ENCODE data around the gene RAP2A. TPM values are rescaled to one million over a fixed set of nuclear protein-coding genes. Genes with fewer than 3 reads are reported as not detected.

The RAP2A gene
- total RNA-seq, 1 donor: 49.9 TPM

GRCh38 chr13:97492257-97492656, 58.3 kb downstream of the RAP2A start:
- H4K20me1 ChIP-seq (ENCODE audit: insufficient read depth, low read length): no peaks in the 10 kb centered on the region
- no peaks in the 10 kb centered on the region for H3K79me2 ChIP-seq (ENCODE audit: insufficient read depth, low read length)
- H3K4me2 ChIP-seq (ENCODE audit: insufficient read depth, low read length): no peak overlapping the region
- H3K4me1 ChIP-seq (ENCODE audit: insufficient read depth, low read length): no peaks in the 10 kb centered on the region
- H2AFZ ChIP-seq (ENCODE audit: low read length): no peak overlapping the region
- H3K27me3 ChIP-seq (ENCODE audit: insufficient read depth, low read length): no peaks in the 10 kb centered on the region
- H3K4me3 ChIP-seq (ENCODE audit: insufficient read depth, low read length): no peak overlapping the region
- no peaks in the 10 kb centered on the region for H3K36me3 ChIP-seq (ENCODE audit: insufficient read depth, low read length)
- TF ChIP-seq CTCF (IDR thresholded peaks at IDR 0.05; ENCODE audit: extremely low read depth, low read depth, low read length): no peak
- no peak for DNase-seq (ENCODE audit: insufficient read length, low spot score, missing footprints)
- no peak overlapping the region for H3K27ac ChIP-seq (ENCODE audit: low read depth, low read length)
- H3K9me3 ChIP-seq (ENCODE audit: low read depth, low read length): no peaks in the 10 kb centered on the region

GRCh38 chr13:97492684-97493371, 58.9 kb downstream of the RAP2A start:
- Histone ChIP-seq H3K4me2 (ENCODE audit: insufficient read depth, low read length) (no peak overlapping the region), H3K27ac (ENCODE audit: low read depth, low read length) (no peak overlapping the region), H3K4me3 (ENCODE audit: insufficient read depth, low read length) (no peak overlapping the region), H3K36me3 (ENCODE audit: insufficient read depth, low read length) (no peaks in the 10 kb centered on the region), H3K27me3 (ENCODE audit: insufficient read depth, low read length) (no peaks in the 10 kb centered on the region), H3K79me2 (ENCODE audit: insufficient read depth, low read length) (no peaks in the 10 kb centered on the region), H2AFZ (ENCODE audit: low read length) (no peak overlapping the region), H3K4me1 (ENCODE audit: insufficient read depth, low read length) (no peaks in the 10 kb centered on the region), H4K20me1 (ENCODE audit: insufficient read depth, low read length) (no peaks in the 10 kb centered on the region), H3K9me3 (ENCODE audit: low read depth, low read length) (no peaks in the 10 kb centered on the region)
- no peak for DNase-seq (ENCODE audit: insufficient read length, low spot score, missing footprints)
- no peak for TF ChIP-seq CTCF (IDR thresholded peaks at IDR 0.05; ENCODE audit: extremely low read depth, low read depth, low read length)

GRCh38 chr13:97493456-97493855, 59.5 kb downstream of the RAP2A start:
- Histone ChIP-seq H3K27me3 (ENCODE audit: insufficient read depth, low read length) (no peaks in the 10 kb centered on the region), H3K9me3 (ENCODE audit: low read depth, low read length) (no peaks in the 10 kb centered on the region), H3K36me3 (ENCODE audit: insufficient read depth, low read length) (no peaks in the 10 kb centered on the region), H3K4me3 (ENCODE audit: insufficient read depth, low read length) (no peak overlapping the region), H2AFZ (ENCODE audit: low read length) (no peak overlapping the region), H3K79me2 (ENCODE audit: insufficient read depth, low read length) (no peaks in the 10 kb centered on the region), H3K27ac (ENCODE audit: low read depth, low read length) (no peak overlapping the region), H3K4me1 (ENCODE audit: insufficient read depth, low read length) (no peaks in the 10 kb centered on the region), H4K20me1 (ENCODE audit: insufficient read depth, low read length) (no peaks in the 10 kb centered on the region), H3K4me2 (ENCODE audit: insufficient read depth, low read length) (no peak overlapping the region)
- no peak for DNase-seq (ENCODE audit: insufficient read length, low spot score, missing footprints)
- no peak for TF ChIP-seq CTCF (IDR thresholded peaks at IDR 0.05; ENCODE audit: extremely low read depth, low read depth, low read length)

- Histone ChIP-seq H3K4me3 (ENCODE audit: insufficient read depth, low read length) (no peak overlapping the region), H3K27ac (ENCODE audit: low read depth, low read length) (no peak overlapping the region), H3K79me2 (ENCODE audit: insufficient read depth, low read length) (no peaks in the 10 kb centered on the region), H3K4me2 (ENCODE audit: insufficient read depth, low read length) (no peak overlapping the region), H3K36me3 (ENCODE audit: insufficient read depth, low read length) (no peaks in the 10 kb centered on the region), H2AFZ (ENCODE audit: low read length) (no peak overlapping the region), H3K9me3 (ENCODE audit: low read depth, low read length) (no peaks in the 10 kb centered on the region), H3K4me1 (ENCODE audit: insufficient read depth, low read length) (no peaks in the 10 kb centered on the region), H3K27me3 (ENCODE audit: insufficient read depth, low read length) (no peaks in the 10 kb centered on the region), H4K20me1 (ENCODE audit: insufficient read depth, low read length) (no peaks in the 10 kb centered on the region)
- TF ChIP-seq CTCF (IDR thresholded peaks at IDR 0.05; ENCODE audit: extremely low read depth, low read depth, low read length): no peak
- DNase-seq (ENCODE audit: insufficient read length, low spot score, missing footprints): no peak
Measured at GRCh38 chr13:97495678-97496077, 61.7 kb downstream of the RAP2A start.

Data from osteoblast (primary cell).